Endothelial cell of umbilical vein (primary cell): ENCODE results near the gene ZNF519.
"Not testable (repeated sequence)": the region's sequence is repeated elsewhere in the genome, so short reads cannot be mapped to it uniquely, and the experiment has no call there.

ENCODE experiments used
- EZH2 ChIP-seq: IDR thresholded peaks from 2 replicates; pipeline ENCODE4 v1.6.1; 2012; ENCODE audit warnings: borderline replicate concordance, low read depth, mild to moderate bottlenecking, moderate library complexity, low read length, inconsistent platforms; ENCODE audit not compliant: severe bottlenecking
- FOS ChIP-seq: IDR thresholded peaks from 2 replicates; pipeline ENCODE4 v1.6.1; 2011; ENCODE audit warnings: mild to moderate bottlenecking, low read length, moderate library complexity, borderline replicate concordance; ENCODE audit not compliant: insufficient read depth
- GATA2 ChIP-seq: IDR thresholded peaks from 2 replicates; pipeline ENCODE4 v1.7.0; 2011; ENCODE audit warnings: low read depth, mild to moderate bottlenecking, moderate library complexity, mixed read lengths, low read length; ENCODE audit not compliant: insufficient read length, insufficient read depth
- JUN ChIP-seq: IDR thresholded peaks from 2 replicates; pipeline ENCODE4 v1.6.1; 2011; ENCODE audit warnings: borderline replicate concordance, low read depth; ENCODE audit not compliant: insufficient read length, insufficient read depth
- MYC ChIP-seq: IDR thresholded peaks from one replicate; pipeline ENCODE4 v1.6.1; 2011; ENCODE audit warnings: mild to moderate bottlenecking, low read depth, low read length
- POLR2A ChIP-seq: IDR thresholded peaks from 2 replicates; pipeline ENCODE4 v1.6.1; 2012; ENCODE audit warnings: low read depth, mild to moderate bottlenecking, control low read depth, low read length
- POLR2AphosphoS5 ChIP-seq: IDR thresholded peaks from 2 replicates; pipeline ENCODE4 v1.6.1; 2012; ENCODE audit warnings: low read depth, mild to moderate bottlenecking, control low read depth, low read length, moderate library complexity; ENCODE audit not compliant: insufficient read depth
- TF ChIP-seq, protein P1 (sequence below), 2 donors: IDR thresholded peaks; 1 replicate in 1 of 2; 2 replicates in 1 of 2; pipeline ENCODE4 v1.5.1; 2011; ENCODE audit warnings: low read length in 2 of 2, mild to moderate bottlenecking in 2 of 2, moderate library complexity in 2 of 2, control low read depth in 1 of 2, inconsistent platforms in 1 of 2, low read depth in 1 of 2; ENCODE audit not compliant: insufficient read depth in 1 of 2; ENCODE audit errors: extremely low read depth in 1 of 2
- TF ChIP-seq, protein P2 (sequence below): IDR thresholded peaks from 2 replicates; pipeline ENCODE4 v1.6.1; 2011; ENCODE audit not compliant: insufficient read depth, insufficient read length

DNA sequence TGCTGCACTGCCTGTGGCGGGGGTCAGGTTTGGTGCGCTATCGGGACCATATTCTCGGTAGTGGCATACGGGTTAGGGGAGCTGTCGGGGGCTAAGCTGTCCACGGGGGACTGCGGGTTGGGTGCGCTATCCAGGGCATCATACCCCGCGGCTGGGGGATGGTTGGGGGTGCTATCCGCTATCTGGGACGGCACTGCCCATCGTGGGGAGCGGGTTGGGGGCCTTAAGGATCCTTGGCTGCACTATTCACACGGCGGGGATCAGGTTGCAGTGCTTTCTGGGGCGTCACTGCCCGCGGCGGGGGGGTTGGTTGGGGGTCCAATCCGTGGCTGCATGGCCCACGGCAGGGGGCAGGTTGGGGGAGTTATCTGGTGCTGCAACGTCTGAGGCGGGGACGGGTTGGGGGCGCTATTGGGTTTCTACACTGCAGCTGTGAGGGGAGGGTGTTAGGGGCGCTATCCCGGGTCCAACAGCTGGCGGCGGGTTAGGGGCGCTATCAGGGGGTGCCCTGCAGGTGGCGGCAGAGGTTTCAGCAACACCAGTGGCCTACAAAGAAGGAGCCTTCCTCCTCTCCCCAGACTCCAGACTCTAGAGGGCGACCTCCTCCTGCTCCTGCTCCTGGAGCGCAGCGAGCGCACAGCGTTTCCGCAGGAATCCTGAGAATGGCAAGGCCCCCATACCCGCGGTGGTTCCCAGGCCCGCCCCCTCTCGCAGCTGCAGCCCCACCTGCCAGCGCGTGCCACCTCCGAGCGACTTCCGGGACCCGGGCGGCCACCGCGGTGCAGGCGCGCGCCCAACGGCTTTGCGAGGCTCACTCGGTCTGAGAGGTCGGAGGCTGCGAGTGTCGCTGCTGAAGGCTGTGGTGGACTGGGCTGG, 46.3 kb upstream of the ZNF519 start:
- TF ChIP-seq POLR2AphosphoS5, POLR2A, EZH2, MYC, GATA2, JUN, FOS: not testable (repeated sequence)
- TF ChIP-seq, protein P1, sequence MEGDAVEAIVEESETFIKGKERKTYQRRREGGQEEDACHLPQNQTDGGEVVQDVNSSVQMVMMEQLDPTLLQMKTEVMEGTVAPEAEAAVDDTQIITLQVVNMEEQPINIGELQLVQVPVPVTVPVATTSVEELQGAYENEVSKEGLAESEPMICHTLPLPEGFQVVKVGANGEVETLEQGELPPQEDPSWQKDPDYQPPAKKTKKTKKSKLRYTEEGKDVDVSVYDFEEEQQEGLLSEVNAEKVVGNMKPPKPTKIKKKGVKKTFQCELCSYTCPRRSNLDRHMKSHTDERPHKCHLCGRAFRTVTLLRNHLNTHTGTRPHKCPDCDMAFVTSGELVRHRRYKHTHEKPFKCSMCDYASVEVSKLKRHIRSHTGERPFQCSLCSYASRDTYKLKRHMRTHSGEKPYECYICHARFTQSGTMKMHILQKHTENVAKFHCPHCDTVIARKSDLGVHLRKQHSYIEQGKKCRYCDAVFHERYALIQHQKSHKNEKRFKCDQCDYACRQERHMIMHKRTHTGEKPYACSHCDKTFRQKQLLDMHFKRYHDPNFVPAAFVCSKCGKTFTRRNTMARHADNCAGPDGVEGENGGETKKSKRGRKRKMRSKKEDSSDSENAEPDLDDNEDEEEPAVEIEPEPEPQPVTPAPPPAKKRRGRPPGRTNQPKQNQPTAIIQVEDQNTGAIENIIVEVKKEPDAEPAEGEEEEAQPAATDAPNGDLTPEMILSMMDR (IDR thresholded peaks at IDR 0.05; ENCODE audit: extremely low read depth in 1 of 2, insufficient read depth in 1 of 2, low read depth in 1 of 2, low read length in 2 of 2) = peak; percentile 47 to 50
- TF ChIP-seq, protein P2, sequence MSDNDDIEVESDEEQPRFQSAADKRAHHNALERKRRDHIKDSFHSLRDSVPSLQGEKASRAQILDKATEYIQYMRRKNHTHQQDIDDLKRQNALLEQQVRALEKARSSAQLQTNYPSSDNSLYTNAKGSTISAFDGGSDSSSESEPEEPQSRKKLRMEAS = not testable (repeated sequence)
